ENCODE measurements around the gene CCL26. TPM values are rescaled to one million over a fixed set of nuclear protein-coding genes. Genes with fewer than 3 reads are reported as not detected.

CCL26 gene
- total and polyA plus RNA-seq, 2 experiments from 2014 or later: 3.0 to 18.4 TPM

- TF ChIP-seq REST (IDR thresholded peaks at IDR 0.05; ENCODE audit: unreplicated experiment) (no peak), POLR2AphosphoS5 (IDR thresholded peaks at IDR 0.05; ENCODE audit: low read depth) (no peak), CTCF (conservative IDR thresholded peaks at IDR 0.05; ENCODE audit: low read depth in 2 of 2) (no peak), NANOG (IDR thresholded peaks at IDR 0.05; ENCODE audit: borderline replicate concordance) (no peak)
These were observed 52.4 kb downstream of the CCL26 start (continued) for GRCh38 chr7:75719626-75720025.

Other genes starting within 250 kb of the CCL26 start
- gene HIP1, start 33.3 kb downstream of the CCL26 start, total RNA-seq (2014; rRNA removed; shearing (Covaris generic)): 59.8 and 80.8 TPM in 2 replicates
- gene HIP1, start 33.3 kb downstream of the CCL26 start, polyA plus RNA-seq (2016; fragmentation: Nextera tagmentation; extraction: Ambion mirVana): 23.2 and 24.9 TPM in 2 replicates
- not detected in 2 replicates for gene CCL24, start 41.6 kb upstream of the CCL26 start, total RNA-seq (2014; rRNA removed; shearing (Covaris generic))
- not detected in 2 replicates for gene CCL24, start 41.6 kb upstream of the CCL26 start, polyA plus RNA-seq (2016; fragmentation: Nextera tagmentation; extraction: Ambion mirVana)
- gene RHBDD2, start 106.8 kb upstream of the CCL26 start, total RNA-seq (2014; rRNA removed; shearing (Covaris generic)): 24.2 and 25.7 TPM in 2 replicates
- 21.4 and 23.1 TPM in 2 replicates for gene RHBDD2, start 106.8 kb upstream of the CCL26 start, polyA plus RNA-seq (2016; fragmentation: Nextera tagmentation; extraction: Ambion mirVana)
- gene POR, start 142.9 kb upstream of the CCL26 start, total RNA-seq (2014; rRNA removed; shearing (Covaris generic)): 126 and 164 TPM in 2 replicates
- gene POR, start 142.9 kb upstream of the CCL26 start, polyA plus RNA-seq (2016; fragmentation: Nextera tagmentation; extraction: Ambion mirVana): 126 and 137 TPM in 2 replicates
- 12.7 TPM in 2 replicates for gene TMEM120A, start 222.4 kb upstream of the CCL26 start, total RNA-seq (2014; rRNA removed; shearing (Covaris generic))
- gene TMEM120A, start 222.4 kb upstream of the CCL26 start, polyA plus RNA-seq (2016; fragmentation: Nextera tagmentation; extraction: Ambion mirVana): 22.3 and 27.1 TPM in 2 replicates

All from GM23338 (cell line).